Measurements from ENCODE around the gene ORC4.

DNA sequence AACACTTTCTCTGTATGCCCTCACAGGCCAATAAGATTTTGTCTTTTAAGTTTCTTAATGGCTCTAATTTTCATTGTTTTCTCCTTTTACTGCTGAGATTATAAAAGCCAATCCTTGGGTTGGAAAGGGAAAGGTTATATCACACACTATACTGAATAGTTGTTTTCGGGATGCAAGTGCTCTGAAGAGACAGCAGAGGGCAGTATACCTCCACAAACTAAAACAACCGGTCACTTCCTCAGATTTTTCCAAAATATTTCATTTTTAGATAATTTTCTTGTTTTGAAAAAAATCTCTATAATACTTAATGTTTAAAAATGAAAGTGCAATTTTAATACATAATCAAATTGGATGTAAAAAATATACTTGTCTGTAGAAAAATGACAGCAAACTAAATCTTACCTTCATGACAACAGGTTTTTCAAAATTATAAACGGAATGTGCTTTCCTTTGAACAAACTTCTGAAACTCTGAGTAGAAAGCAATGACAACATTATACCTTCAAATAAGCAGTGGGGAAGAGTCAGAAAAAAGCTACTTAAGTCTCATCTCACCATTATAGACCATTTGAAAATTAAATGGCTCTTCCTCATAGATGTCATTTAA is 82.7 kb downstream of the ORC4 start:
- TF ChIP-seq GATA2 (IDR thresholded peaks at IDR 0.05; ENCODE audit: low read depth, low read length) (no peak), GATA3 (IDR thresholded peaks at IDR 0.05; ENCODE audit: low read depth, low read length) (no peak)
